Fibroblast of pulmonary artery (primary cell): ENCODE data around the gene MLH1.
"Not testable (repeated sequence)": the region's sequence is repeated elsewhere in the genome, so short reads cannot be mapped to it uniquely, and the experiment has no call there.

Experiments used
- DNase-seq: peaks from one replicate; pipeline ENCODE4 v3.0.0-alpha.2; 2010; ENCODE audit warnings: low read depth
- H3K4me3 ChIP-seq: replicated peaks from 2 replicates; pipeline ENCODE4 v1.5.1; 2011; ENCODE audit warnings: low read depth, mild to moderate bottlenecking, control low read depth, low read length, moderate library complexity
- TF ChIP-seq, protein P1 (sequence below): IDR thresholded peaks from 2 replicates; pipeline ENCODE4 v1.5.1; 2011; ENCODE audit warnings: mild to moderate bottlenecking, control low read depth, low read length, inconsistent platforms; ENCODE audit errors: missing control alignments

Gene MLH1

DNA sequence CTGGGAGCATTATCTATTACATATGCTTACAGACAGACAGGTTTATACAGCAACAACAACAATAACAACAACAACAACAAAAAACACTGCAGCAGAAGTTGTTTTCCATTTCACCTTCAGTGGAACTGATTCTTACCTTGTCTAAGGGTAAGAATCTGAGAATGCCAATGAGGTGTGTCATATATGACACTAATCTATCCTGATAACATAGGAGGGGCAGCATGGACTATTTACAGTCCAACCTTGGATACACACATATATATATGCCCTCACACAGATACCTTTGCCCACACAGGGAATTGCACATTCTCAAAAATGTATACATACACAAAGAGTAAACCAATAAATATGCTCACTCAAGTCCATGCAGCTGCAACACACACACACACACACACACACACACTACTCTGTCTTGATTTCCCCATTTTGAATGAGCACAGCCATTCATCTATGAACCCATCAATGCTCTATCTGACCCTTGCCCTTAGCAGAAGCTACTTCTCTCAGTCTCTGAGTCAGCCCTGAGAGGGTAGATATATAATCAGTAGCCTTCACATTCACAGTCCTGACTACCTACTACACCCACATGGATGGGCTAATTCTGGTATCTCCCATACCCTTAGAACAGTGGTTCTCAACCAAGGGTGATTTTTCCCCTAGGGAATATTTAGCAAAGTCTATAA lies 38.7 kb upstream of the MLH1 start:
- no peak for DNase-seq
- no peak overlapping the region for H3K4me3 ChIP-seq
- TF ChIP-seq, protein P1, sequence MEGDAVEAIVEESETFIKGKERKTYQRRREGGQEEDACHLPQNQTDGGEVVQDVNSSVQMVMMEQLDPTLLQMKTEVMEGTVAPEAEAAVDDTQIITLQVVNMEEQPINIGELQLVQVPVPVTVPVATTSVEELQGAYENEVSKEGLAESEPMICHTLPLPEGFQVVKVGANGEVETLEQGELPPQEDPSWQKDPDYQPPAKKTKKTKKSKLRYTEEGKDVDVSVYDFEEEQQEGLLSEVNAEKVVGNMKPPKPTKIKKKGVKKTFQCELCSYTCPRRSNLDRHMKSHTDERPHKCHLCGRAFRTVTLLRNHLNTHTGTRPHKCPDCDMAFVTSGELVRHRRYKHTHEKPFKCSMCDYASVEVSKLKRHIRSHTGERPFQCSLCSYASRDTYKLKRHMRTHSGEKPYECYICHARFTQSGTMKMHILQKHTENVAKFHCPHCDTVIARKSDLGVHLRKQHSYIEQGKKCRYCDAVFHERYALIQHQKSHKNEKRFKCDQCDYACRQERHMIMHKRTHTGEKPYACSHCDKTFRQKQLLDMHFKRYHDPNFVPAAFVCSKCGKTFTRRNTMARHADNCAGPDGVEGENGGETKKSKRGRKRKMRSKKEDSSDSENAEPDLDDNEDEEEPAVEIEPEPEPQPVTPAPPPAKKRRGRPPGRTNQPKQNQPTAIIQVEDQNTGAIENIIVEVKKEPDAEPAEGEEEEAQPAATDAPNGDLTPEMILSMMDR, result no peak

DNA sequence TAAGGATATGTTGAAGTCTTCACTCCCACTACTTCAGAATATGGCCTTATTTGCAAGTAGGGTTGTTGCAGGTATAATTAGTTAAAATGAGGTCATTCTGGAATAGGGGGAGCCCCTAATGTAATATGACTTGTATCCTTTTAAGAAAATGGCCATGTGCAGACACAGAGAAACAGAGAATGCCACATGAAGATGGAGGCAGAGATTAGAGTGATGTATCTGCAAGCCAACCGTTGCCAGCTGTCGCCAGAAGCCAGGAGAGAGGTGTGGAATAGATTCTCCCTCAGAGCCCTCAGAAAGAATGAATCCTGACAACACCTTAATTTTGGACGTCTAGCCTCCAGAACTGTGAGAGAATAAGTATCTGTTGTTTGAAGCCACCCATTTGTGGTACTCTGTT lies 37.2 kb upstream of the MLH1 start:
- H3K4me3 ChIP-seq, result no peak overlapping the region
- DNase-seq, result no peak
- TF ChIP-seq, protein P1, result no peak

DNA sequence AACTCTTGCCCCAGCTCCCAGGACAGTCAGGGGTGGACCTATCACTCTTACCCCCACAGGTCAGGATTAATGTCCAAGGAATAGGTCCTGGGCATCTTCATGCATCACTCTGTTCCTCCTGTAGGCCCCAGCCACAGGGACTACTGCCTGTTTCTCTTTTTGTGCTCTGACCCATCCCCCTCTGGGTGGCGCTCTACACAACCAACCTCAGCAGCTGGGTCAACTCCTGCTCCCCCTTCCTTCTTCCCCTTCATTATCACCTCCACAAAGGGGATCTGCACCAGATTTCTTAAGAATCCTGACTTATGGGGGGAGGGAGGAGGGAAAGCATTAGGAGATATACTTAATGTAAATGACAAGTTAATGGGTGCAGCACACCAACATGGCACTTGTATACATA lies 36.3 kb upstream of the MLH1 start:
- DNase-seq, result no peak
- H3K4me3 ChIP-seq, result no peak overlapping the region
- TF ChIP-seq, protein P1, result no peak

DNA sequence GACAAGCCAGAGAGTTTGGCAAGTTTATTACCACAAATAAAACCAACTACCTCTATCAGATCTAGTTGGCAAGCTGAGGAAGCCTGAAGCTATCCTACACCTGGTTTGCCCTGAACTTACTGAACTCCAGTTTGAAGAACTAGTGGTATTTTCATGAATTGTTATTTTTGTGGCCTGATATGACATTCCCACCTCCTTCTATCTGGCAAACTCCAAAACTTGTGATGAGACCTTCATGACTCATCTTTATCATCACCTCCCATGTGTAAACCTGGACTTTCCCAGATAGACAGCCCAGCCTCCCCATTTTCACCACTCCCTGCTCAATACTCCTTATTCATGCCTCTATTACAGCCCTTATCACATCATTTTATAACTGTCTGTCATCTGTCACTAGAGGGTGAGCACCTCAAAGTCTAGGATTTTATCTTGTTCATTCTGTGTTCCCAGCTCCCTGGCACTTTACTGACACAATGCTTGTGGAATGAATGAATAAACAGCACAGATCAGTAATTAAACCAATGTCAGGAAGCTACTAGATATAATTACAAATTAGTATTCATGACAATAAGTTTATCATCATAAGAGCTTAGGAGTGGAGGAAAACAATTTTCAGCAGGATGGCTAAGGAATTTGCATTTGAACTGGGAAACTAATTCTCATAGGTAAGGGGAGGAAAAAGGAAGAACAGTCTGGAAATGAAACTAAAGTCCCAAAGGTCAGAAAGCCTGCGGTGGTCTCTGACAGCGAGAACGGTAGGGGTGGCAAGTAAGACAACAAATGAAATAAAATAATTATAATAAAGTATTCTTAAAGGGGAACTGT lies 35.2 kb upstream of the MLH1 start:
- TF ChIP-seq, protein P1, result no peak
- peak; percentile 61 for DNase-seq
- peak overlapping the region; percentile 2 for H3K4me3 ChIP-seq

DNA sequence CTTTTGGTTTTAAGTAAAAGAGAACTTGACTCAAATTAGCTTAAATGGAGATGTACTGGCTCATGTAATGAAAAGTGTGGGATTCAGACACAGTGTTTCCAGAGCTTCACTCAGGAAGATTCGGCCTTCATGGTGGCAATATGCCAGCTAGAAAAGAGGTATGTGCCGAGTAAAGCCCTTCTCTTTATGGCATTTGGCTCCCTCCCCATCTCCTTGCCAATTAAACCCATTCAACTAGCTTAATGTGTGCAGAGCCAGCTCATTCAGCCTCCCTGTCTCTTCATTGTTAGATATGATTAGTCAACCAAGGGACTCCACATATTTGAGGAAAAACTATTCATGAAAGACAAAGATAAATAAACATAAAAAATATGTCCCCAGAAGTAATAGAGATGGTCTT lies 33.5 kb upstream of the MLH1 start:
- no peak for DNase-seq
- H3K4me3 ChIP-seq, result no peak overlapping the region
- TF ChIP-seq, protein P1, result no peak

DNA sequence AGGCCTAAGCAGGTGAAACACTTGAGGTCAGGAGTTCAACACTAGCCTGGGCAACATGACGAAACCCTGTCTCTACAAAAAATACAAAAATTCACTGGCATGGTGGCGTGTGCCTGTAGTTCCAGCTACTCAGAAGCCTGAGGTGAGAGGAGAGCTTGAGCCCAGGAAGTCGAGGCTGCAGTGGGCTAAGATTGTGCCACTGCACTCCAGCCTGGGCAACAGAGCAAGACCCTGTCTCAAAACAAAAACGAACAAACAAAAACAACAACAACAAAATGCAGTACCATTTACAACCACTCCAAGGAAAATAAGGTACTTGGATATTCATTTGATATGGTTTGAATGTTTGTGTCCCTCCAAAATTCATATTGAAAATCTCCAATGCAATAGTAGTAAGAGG lies 32.8 kb upstream of the MLH1 start:
- no peak for DNase-seq
- TF ChIP-seq, protein P1, result no peak
- no peak overlapping the region for H3K4me3 ChIP-seq

DNA sequence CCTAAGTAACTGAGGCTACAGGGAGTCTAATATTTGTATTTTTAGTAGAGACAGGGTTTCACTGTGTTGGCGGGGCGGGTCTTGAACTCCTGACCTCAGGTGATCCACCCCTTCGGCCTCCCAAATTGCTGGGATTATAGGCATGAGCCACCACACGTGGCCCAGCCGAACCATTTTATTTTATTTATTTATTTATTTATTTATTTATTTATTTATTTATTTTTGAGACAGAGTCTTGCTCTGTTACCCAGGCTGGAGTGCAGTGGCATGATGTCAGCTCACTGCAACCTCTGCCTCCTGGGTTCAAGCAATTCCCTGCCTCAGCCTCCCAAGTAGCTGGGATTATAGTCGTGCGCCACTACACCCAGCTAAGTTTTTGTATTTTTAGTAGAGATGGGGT lies 30.3 kb upstream of the MLH1 start:
- DNase-seq, H3K4me3 ChIP-seq: not testable (repeated sequence)
